ENCODE measurements around the gene TMEM115. TPM values are rescaled to one million over a fixed set of nuclear protein-coding genes. Genes with fewer than 3 reads are reported as not detected.

The TMEM115 gene
- total and polyA plus RNA-seq, 2 of the 13 experiments (the other 11 are each of a cell fraction or from before 2014, with no cell fraction given), result 22.1 to 30.7 TPM

DNA sequence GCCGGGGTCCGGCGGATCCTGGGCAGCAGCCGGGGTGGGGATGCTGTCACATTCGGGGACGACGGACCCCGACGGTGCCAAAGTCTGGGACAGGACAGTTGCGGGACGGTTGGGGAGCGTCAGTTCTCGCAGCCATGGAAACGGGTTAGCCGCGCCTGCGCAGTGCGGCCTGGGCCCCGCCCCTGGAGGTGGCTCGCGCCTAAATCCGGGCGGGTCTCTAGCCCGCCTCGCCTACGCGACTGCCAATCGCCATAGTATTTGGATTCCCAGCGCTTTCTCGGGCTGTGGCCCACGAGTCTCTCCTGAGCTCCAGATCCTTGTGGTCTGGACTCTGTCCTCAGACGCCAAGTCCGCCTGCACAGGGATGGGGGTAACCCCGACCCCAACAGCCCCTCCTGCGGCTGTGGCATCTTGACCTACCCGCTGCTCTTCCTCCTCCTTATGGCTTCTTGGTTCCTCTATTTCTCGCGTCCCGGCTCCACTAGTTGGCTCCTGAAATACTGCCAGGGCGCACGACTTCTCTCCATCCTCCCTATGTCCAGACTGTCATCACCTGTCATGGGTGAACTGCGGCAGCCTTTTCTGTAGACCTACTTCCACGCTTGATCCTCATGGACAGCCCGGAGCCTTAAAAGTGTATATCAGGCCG, 13.6 kb downstream of the TMEM115 start, which contains the start of gene ZMYND10:
Gene ZMYND10, minus strand, starts transcription at position 147 of the 649 bp plus-strand sequence. CDS start 153 bp downstream, outside the sequence.
- FAIRE-seq (no peak), ATAC-seq (no peak), DNase-seq (ENCODE audit: low spot score) (no peak)
- Histone ChIP-seq H3K36me3 (replicated peaks in 1 of 2; ENCODE audit: control insufficient read depth in 1 of 2, insufficient read depth in 2 of 2, low read length in 2 of 2) (peaks cover 4 to 13% of the 10 kb centered on the region in 2 experiments; a peak in 3 of 5 replicates), H3K4me2 (ENCODE audit: low read depth, low read length) (peak within 1 kb of the TSS; percentile 76), H3K27me3 (ENCODE audit: control insufficient read depth in 1 of 2, insufficient read depth in 2 of 2, low read length in 2 of 2) (0 out of 5 replicates have a peak, but pooled peaks cover 0 to 1% of the 10 kb centered on the region in 2 experiments), H3K4me1 (ENCODE audit: insufficient read depth, low read length) (peaks cover 75% of the 10 kb centered on the region), H3K9me3 (ENCODE audit: low read length) (no peaks in the 10 kb centered on the region), H3K9ac (ENCODE audit: insufficient read depth, low read depth, low read length) (no peak within 1 kb of the TSS), H3K79me2 (ENCODE audit: insufficient read depth, low read length) (peaks cover 12% of the 10 kb centered on the region), H4K20me1 (ENCODE audit: insufficient read depth, low read length) (0 out of 2 replicates have a peak, but pooled peaks cover 3% of the 10 kb centered on the region), H2AFZ (ENCODE audit: low read length) (no peak within 1 kb of the TSS), H3K27ac (ENCODE audit: extremely low read length, insufficient read depth, low read length) (no peak within 1 kb of the TSS), H3K4me3 (replicated peaks in 1 of 3; ENCODE audit: insufficient read depth in 1 of 3, low read depth in 2 of 3, low read length in 3 of 3) (peak within 1 kb of the TSS in 1 of 3 experiments; percentile 55; a peak in 2 of 6 replicates)
- CTCF ChIA-PET (ENCODE audit: low intra/inter-chr PET ratio, low total read pairs), result interaction anchor here (2.7 kb wide), 1 partner anchor 43 kb away, joined by 9 read pairs; no protein-coding TSS in a partner anchor
- in situ Hi-C loops (cut with HindIII; ENCODE audit: extremely low pct_ligation_motif_present, low pct_unique_long_range_greater_than_20kb), result loop anchor here (10.0 kb wide), 1 partner anchor 199 kb away; no protein-coding TSS in a partner anchor
- WGBS (ENCODE audit: low lambda C conversion rate), result 72% methylated on average over 37 of the region's 45 CpGs
- BruUV-seq (replicated peaks), result no TSS peak
- POLR2A ChIA-PET, result interaction anchor here (3.6 kb wide), 1 partner anchor 9 kb away, joined by 18 read pairs; no protein-coding TSS in a partner anchor
- intact Hi-C loops (cut with micrococcal nuclease; ENCODE audit: unreplicated experiment), result loop anchor here (10.0 kb wide), 1 partner anchor 199 kb away; no protein-coding TSS in a partner anchor
- no peak for TF ChIP-seq TP53 (CRISPR knock-in tag; conservative IDR thresholded peaks at IDR 0.05)
- TF ChIP-seq GABPB1 (CRISPR knock-in tag; IDR thresholded peaks at IDR 0.05), result peak; percentile 13; the same call in 1 of the 2 replicates
- no peak for TF ChIP-seq ZBTB7B (CRISPR knock-in tag; IDR thresholded peaks at IDR 0.05)
- TF ChIP-seq GMEB1 (CRISPR knock-in tag; IDR thresholded peaks at IDR 0.05; ENCODE audit: borderline replicate concordance), result no peak
- 0 out of 2 replicates have a peak, but pooled peaks have one; percentile 63 for TF ChIP-seq ZBTB8A (CRISPR knock-in tag; IDR thresholded peaks at IDR 0.05; ENCODE audit: borderline replicate concordance, low read depth)
- no peak for TF ChIP-seq ZNF234 (CRISPR knock-in tag; conservative IDR thresholded peaks at IDR 0.05)
- no peak for TF ChIP-seq ATF2 (CRISPR knock-in tag; IDR thresholded peaks at IDR 0.05)
- TF ChIP-seq NR3C1 (CRISPR knock-in tag; IDR thresholded peaks at IDR 0.05), result no peak
- peak; percentile 37 for TF ChIP-seq ARID4A (CRISPR knock-in tag; IDR thresholded peaks at IDR 0.05; ENCODE audit: borderline replicate concordance)
- no peak for TF ChIP-seq POGZ (CRISPR knock-in tag; IDR thresholded peaks at IDR 0.05)
- TF ChIP-seq ZNF160 (CRISPR knock-in tag; IDR thresholded peaks at IDR 0.05), result no peak
- TF ChIP-seq ZNF552 (CRISPR knock-in tag; IDR thresholded peaks at IDR 0.05; ENCODE audit: borderline replicate concordance), result no peak
- no peak for TF ChIP-seq HHEX (CRISPR knock-in tag; IDR thresholded peaks at IDR 0.05)

All from HepG2 (cell line).